MCF 10A (cell line): Measurements from ENCODE around the gene ATF2. TPM values are rescaled to one million over a fixed set of nuclear protein-coding genes. Genes with fewer than 3 reads are reported as not detected.

Experiments used
- BruUV-seq: library from RNA; stranded (reverse); fragments of 400-500 nt; replicated peaks from 2 replicates; lab custom pipeline; 2021; lab: Mats Ljungman, UMichigan
- CTCF ChIA-PET: fragments of 300-600 bp; sonication (Branson Sonifier 250); formaldehyde crosslinking; extraction: SDS; loops from one replicate; lab custom pipeline; 2021; ENCODE audit warnings: antibody characterized with exemption, inconsistent platforms; lab: Yijun Ruan, JAX
- POLR2A ChIA-PET: fragments of 300-600, 350-650 bp; sonication (Branson Sonifier 250); formaldehyde crosslinking; extraction: SDS; loops from one replicate; lab custom pipeline; 2020; ENCODE audit warnings: antibody characterized with exemption, inconsistent platforms; lab: Yijun Ruan, JAX
- DNase-seq: peaks from one replicate; pipeline ENCODE4 v3.0.0-alpha.2; 2018; ENCODE audit not compliant: unreplicated experiment
- H3K27ac Mint-ChIP-seq: one replicate; pipeline ENCODE4 v1.8.0; 2022; ENCODE audit warnings: mild to moderate bottlenecking, low read depth, mixed read lengths; ENCODE audit not compliant: unreplicated experiment
- H3K27me3 Mint-ChIP-seq: one replicate; pipeline ENCODE4 v1.8.0; 2022; ENCODE audit warnings: mixed read lengths; ENCODE audit not compliant: insufficient read depth, unreplicated experiment
- H3K36me3 Mint-ChIP-seq: one replicate; pipeline ENCODE4 v1.8.0; 2022; ENCODE audit warnings: mild to moderate bottlenecking, moderate library complexity, mixed read lengths; ENCODE audit not compliant: insufficient read depth, unreplicated experiment
- H3K4me1 Mint-ChIP-seq: one replicate; pipeline ENCODE4 v1.8.0; 2022; ENCODE audit warnings: mixed read lengths; ENCODE audit not compliant: insufficient read depth, unreplicated experiment
- H3K4me3 Mint-ChIP-seq: one replicate; pipeline ENCODE4 v1.8.0; 2022; ENCODE audit warnings: mild to moderate bottlenecking, moderate library complexity, mixed read lengths; ENCODE audit not compliant: unreplicated experiment
- H3K9me3 Mint-ChIP-seq: one replicate; pipeline ENCODE4 v1.8.0; 2022; ENCODE audit warnings: mixed read lengths; ENCODE audit not compliant: unreplicated experiment
- intact Hi-C: fragments of 100-400 bp; cut with micrococcal nuclease; formaldehyde crosslinking; loops from 2 replicates; pipeline ENCODE4 v1.14.1; 2022
- total RNA-seq: library from RNA; stranded (reverse); gene quantifications from 2 replicates; pipeline ENCODE4 v1.2.3, GENCODE V29; 2022
- TF ChIP-seq, protein P1 (sequence below): fragments of 200-600 bp; IDR thresholded peaks from one replicate; pipeline ENCODE4 v1.8.0; 2022; ENCODE audit warnings: antibody characterized with exemption, mild to moderate bottlenecking; ENCODE audit not compliant: unreplicated experiment

The ATF2 gene
- total RNA-seq, 1 experiment from 2014 or later = 63.9 TPM

DNA sequence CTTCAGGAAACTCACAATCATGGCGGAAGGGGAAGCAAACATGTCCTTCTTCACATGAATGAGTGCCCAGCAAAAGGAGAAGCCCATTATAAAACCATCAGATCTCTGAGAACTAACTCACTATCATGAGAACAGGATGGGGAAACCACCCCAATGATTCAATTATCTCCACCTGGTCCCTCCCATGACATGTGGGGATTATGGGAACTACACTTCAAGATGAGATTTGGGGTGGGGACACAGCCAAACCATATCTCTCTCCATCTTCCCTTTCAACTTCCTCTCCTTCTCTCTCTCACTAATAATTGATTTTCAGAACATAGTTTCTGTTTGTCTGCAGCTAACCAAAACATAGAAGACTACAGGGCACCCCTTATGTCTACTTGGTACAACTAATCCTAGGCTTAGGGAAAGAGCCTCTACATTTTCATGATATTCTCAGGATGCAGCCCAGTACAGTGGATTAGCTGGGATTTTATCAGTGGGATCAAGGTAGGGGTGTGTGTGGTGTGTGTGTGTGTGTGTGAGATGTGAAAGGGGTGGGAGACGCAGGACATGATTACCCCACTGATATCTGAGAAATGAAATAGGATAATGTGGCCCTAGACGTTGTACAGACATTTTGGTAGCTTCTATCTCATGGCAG, 2.8 kb upstream of the ATF2 start:
- ChIA-PET POLR2A (interaction anchor here (0.6 to 3.0 kb wide), 2 partner anchors 10 to 132 kb away, joined by 3 to 22 read pairs; partner anchors contain the start of gene ATP5MC3), CTCF (interaction anchor here (0.8 kb wide), 1 partner anchor 46 kb away, joined by 3 read pairs; no protein-coding TSS in a partner anchor)
- Mint-ChIP-seq H3K27me3 (no peaks in the 10 kb centered on the region), H3K9me3 (no peaks in the 10 kb centered on the region), H3K4me3 (no peak overlapping the region), H3K36me3 (peaks cover 55% of the 10 kb centered on the region), H3K4me1 (peaks cover 12% of the 10 kb centered on the region), H3K27ac (peak overlapping the region; percentile 33)
- TF ChIP-seq, protein P1, sequence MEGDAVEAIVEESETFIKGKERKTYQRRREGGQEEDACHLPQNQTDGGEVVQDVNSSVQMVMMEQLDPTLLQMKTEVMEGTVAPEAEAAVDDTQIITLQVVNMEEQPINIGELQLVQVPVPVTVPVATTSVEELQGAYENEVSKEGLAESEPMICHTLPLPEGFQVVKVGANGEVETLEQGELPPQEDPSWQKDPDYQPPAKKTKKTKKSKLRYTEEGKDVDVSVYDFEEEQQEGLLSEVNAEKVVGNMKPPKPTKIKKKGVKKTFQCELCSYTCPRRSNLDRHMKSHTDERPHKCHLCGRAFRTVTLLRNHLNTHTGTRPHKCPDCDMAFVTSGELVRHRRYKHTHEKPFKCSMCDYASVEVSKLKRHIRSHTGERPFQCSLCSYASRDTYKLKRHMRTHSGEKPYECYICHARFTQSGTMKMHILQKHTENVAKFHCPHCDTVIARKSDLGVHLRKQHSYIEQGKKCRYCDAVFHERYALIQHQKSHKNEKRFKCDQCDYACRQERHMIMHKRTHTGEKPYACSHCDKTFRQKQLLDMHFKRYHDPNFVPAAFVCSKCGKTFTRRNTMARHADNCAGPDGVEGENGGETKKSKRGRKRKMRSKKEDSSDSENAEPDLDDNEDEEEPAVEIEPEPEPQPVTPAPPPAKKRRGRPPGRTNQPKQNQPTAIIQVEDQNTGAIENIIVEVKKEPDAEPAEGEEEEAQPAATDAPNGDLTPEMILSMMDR = no peak
- DNase-seq = no peak
- intact Hi-C loops = no loop called here
- no TSS peak for BruUV-seq

DNA sequence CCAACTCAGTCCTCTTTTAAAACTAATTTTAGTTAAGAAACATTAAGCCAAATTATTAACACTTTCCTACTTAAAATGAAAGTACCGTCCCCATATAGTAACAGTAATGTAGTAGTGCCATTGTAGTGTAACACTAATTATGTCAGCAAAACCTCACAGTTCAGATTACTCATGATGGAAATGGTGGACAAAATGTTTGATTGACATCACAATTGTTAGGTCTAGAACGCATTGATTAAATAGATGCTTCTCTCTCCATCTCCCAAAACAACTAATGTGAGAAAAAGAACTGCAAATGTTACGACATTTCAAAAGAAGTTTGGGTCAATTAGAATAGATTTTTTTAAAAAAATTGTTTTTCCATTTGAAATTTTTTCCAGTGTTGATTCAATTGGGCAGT, 1.2 kb upstream of the ATF2 start:
- CTCF ChIA-PET = no interaction called here
- intact Hi-C loops = no loop called here
- BruUV-seq = no TSS peak
- peaks cover 7% of the 10 kb centered on the region for H3K4me1 Mint-ChIP-seq
- POLR2A ChIA-PET = interaction anchor here (0.6 to 2.3 kb wide), 11 partner anchors 10 to 1988 kb away, joined by 3 to 99 read pairs (median 4); partner anchors contain the start of genes ATP5MC3 and LNPK
- no peak overlapping the region for H3K27ac Mint-ChIP-seq
- no peaks in the 10 kb centered on the region for H3K27me3 Mint-ChIP-seq
- DNase-seq = no peak
- H3K36me3 Mint-ChIP-seq = peaks cover 40% of the 10 kb centered on the region
- TF ChIP-seq, protein P1 = no peak
- no peaks in the 10 kb centered on the region for H3K9me3 Mint-ChIP-seq
- H3K4me3 Mint-ChIP-seq = peak overlapping the region; percentile 100

DNA sequence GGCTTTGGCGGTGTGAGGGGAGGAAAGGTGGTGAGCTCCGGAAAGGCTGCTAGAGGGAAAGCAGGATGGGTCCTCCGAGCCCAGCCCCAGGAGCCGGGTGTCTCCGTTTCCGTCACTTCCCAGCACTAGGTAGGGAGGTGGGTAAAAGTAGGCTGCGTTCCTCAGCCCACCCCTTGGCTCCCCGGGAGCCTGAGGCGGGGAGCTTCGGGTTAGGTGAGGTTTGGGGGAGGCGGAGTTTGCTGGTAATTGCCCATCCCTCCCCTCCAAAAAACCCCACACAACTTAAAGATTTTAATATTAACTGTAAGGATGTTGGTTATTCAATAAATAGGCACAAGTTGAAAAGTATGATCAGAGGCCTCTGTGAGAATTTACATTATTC, 552 bp upstream of the ATF2 start:
- POLR2A ChIA-PET = interaction anchor here (0.6 to 2.8 kb wide), 22 partner anchors 11 to 1989 kb away, joined by 3 to 99 read pairs (median 4); partner anchors contain the start of genes ATP5MC3 and LNPK
- no peaks in the 10 kb centered on the region for H3K9me3 Mint-ChIP-seq

More for the DNA sequence above, 552 bp upstream of the ATF2 start:
- H3K27me3 Mint-ChIP-seq = no peaks in the 10 kb centered on the region
- peaks cover 38% of the 10 kb centered on the region for H3K36me3 Mint-ChIP-seq
- TSS peak; percentile 78 for BruUV-seq
- intact Hi-C loops = no loop called here
- peak overlapping the region; percentile 100 for H3K4me3 Mint-ChIP-seq
- H3K4me1 Mint-ChIP-seq = peaks cover 7% of the 10 kb centered on the region
- TF ChIP-seq, protein P1 = no peak
- peak overlapping the region; percentile 99 for H3K27ac Mint-ChIP-seq
- DNase-seq = no peak
- CTCF ChIA-PET = interaction anchor here (0.7 kb wide), 2 partner anchors 9 to 35 kb away, joined by 3 read pairs; no protein-coding TSS in a partner anchor
